ENCODE data around the gene CD247. TPM values are rescaled to one million over a fixed set of nuclear protein-coding genes. Genes with fewer than 3 reads are reported as not detected.
A peak's percentile ranks its signal among the peaks of the same experiment; 100 is the strongest.

Gene CD247
- total and polyA plus RNA-seq, 2 of the 4 experiments (the other 2 are of a cell fraction), result not detected

- Histone ChIP-seq H3K79me1 (ENCODE audit: low read depth in 1 of 2, low read length in 2 of 2) (no peaks in the 10 kb centered on the region), H2AK9ac (replicated peaks; ENCODE audit: low read depth, low read length, poor library complexity) (no peak overlapping the region), H3K4me1 (ENCODE audit: control insufficient read depth, insufficient read depth, low read length) (no peaks in the 10 kb centered on the region), H3K27me3 (ENCODE audit: control insufficient read depth, insufficient read depth, low read length) (peaks cover 9% of the 10 kb centered on the region), H3K18ac (ENCODE audit: low read depth, low read length) (no peak overlapping the region), H2AFZ (replicated peaks; ENCODE audit: low read length, poor library complexity) (no peak overlapping the region), H3K4me2 (ENCODE audit: low read depth, low read length) (no peak overlapping the region), H3K4ac (ENCODE audit: low read depth, low read length) (no peak overlapping the region), H3K27ac (ENCODE audit: insufficient read depth, low read length) (no peak overlapping the region), H3K9me3 (ENCODE audit: control insufficient read depth, insufficient read depth, low read length) (no peaks in the 10 kb centered on the region), H4K91ac (ENCODE audit: insufficient read depth, low read depth, low read length) (no peak overlapping the region), H3K14ac (replicated peaks; ENCODE audit: low read depth, low read length) (no peak overlapping the region), H2BK5ac (ENCODE audit: low read depth, low read length, poor library complexity, severe bottlenecking) (no peak overlapping the region), H4K8ac (ENCODE audit: low read depth in 2 of 2, low read length in 2 of 2) (no peak overlapping the region), H2AK5ac (ENCODE audit: low read depth, low read length) (no peak overlapping the region), H3K56ac (ENCODE audit: extremely low read depth, insufficient read depth, low read length) (no peak overlapping the region), H2BK20ac (ENCODE audit: low read depth, low read length) (no peak overlapping the region), H2BK15ac (ENCODE audit: low read depth, low read length) (no peak overlapping the region), H4K5ac (ENCODE audit: low read depth, low read length) (no peak overlapping the region), H2BK120ac (ENCODE audit: low read depth, low read length) (no peak overlapping the region), H3K36me3 (ENCODE audit: control insufficient read depth, insufficient read depth, low read length) (no peaks in the 10 kb centered on the region), H3K9me1 (ENCODE audit: insufficient read depth, low read length) (no peaks in the 10 kb centered on the region), H3K23ac (ENCODE audit: low read depth, low read length) (no peak overlapping the region), H3K9ac (ENCODE audit: low read depth, low read length) (no peak overlapping the region), H4K20me1 (ENCODE audit: insufficient read depth, low read length) (no peaks in the 10 kb centered on the region), H3K4me3 (ENCODE audit: insufficient read depth, low read depth, low read length) (no peak overlapping the region)
- DNase-seq (peak; percentile 23), ATAC-seq (ENCODE audit: low read depth) (no peak)
- no TSS peak for BruUV-seq (replicated peaks)
- POLR2A ChIA-PET (ENCODE audit: unreplicated experiment), result no interaction called here
- intact Hi-C loops (cut with micrococcal nuclease) (no loop called here), in situ Hi-C loops (cut with MboI; ENCODE audit: low sequenced_read_pairs) (no loop called here), dilution Hi-C loops (cut with HindIII; ENCODE audit: low sequenced_read_pairs, unreplicated experiment) (no loop called here)
- no CpG with 5 or more reads among the region's 1 CpG for WGBS, 2 experiments (ENCODE audit: extremely low coverage in 2 of 2, insufficient read length in 1 of 2)
- CTCF ChIA-PET, result no interaction called here
- TF ChIP-seq CHD1 (IDR thresholded peaks at IDR 0.05; ENCODE audit: low read depth, low read length), result no peak
- peak; percentile 69 for TF ChIP-seq CEBPB (IDR thresholded peaks at IDR 0.05; ENCODE audit: low read depth, low read length)
These were observed 44.4 kb upstream of the CD247 start for GRCh38 chr1:167562702-167563101.
